ENCODE measurements around the gene FUCA1. TPM values are rescaled to one million over a fixed set of nuclear protein-coding genes. Genes with fewer than 3 reads are reported as not detected.

The FUCA1 gene
- polyA plus RNA-seq, 3 donors = 24.2 to 97.7 (median 96.6) TPM

- H3K27me3 ChIP-seq (ENCODE audit: control insufficient read depth in 2 of 2, insufficient read depth in 2 of 2, low read length in 2 of 2) = no peaks in the 10 kb centered on the region
- no peak overlapping the region for H3K4me2 ChIP-seq (replicated peaks; ENCODE audit: extremely low read depth, low read length, poor library complexity, severe bottlenecking)
- H3K9me3 ChIP-seq (replicated peaks in 1 of 2; ENCODE audit: control insufficient read depth in 1 of 2, insufficient read depth in 1 of 2, low read length in 2 of 2) = no peaks in the 10 kb centered on the region
- WGBS (ENCODE audit: insufficient coverage) = 100% methylated on average over 1 of the region's 3 CpGs
- H3K27ac Mint-ChIP-seq = no peak overlapping the region
- DNase-seq = no peak
- peaks cover 61 to 87% of the 10 kb centered on the region in 2 donors for H3K36me3 Mint-ChIP-seq
- no peaks in the 10 kb centered on the region for H3K79me2 ChIP-seq (ENCODE audit: insufficient read depth, low read length)
- no peak overlapping the region for H3K4me3 Mint-ChIP-seq
- H2AFZ ChIP-seq (ENCODE audit: insufficient read depth, low read depth, low read length, poor library complexity, severe bottlenecking) = no peak overlapping the region
- no peaks in the 10 kb centered on the region for H4K20me1 ChIP-seq (ENCODE audit: insufficient read depth, low read length)
- peaks cover 52 to 81% of the 10 kb centered on the region in 2 donors for H3K36me3 ChIP-seq (replicated peaks in 1 of 2; ENCODE audit: control insufficient read depth in 1 of 2, insufficient read depth in 2 of 2, low read length in 2 of 2)
- peaks cover under 1 to 2% of the 10 kb centered on the region in 2 donors for H3K4me1 ChIP-seq (ENCODE audit: control insufficient read depth in 1 of 2, insufficient read depth in 2 of 2, low read length in 2 of 2)
- H3K4me1 Mint-ChIP-seq = peaks cover 2% of the 10 kb centered on the region
- intact Hi-C loops (cut with micrococcal nuclease) = no loop called here
- TF ChIP-seq, protein P1, sequence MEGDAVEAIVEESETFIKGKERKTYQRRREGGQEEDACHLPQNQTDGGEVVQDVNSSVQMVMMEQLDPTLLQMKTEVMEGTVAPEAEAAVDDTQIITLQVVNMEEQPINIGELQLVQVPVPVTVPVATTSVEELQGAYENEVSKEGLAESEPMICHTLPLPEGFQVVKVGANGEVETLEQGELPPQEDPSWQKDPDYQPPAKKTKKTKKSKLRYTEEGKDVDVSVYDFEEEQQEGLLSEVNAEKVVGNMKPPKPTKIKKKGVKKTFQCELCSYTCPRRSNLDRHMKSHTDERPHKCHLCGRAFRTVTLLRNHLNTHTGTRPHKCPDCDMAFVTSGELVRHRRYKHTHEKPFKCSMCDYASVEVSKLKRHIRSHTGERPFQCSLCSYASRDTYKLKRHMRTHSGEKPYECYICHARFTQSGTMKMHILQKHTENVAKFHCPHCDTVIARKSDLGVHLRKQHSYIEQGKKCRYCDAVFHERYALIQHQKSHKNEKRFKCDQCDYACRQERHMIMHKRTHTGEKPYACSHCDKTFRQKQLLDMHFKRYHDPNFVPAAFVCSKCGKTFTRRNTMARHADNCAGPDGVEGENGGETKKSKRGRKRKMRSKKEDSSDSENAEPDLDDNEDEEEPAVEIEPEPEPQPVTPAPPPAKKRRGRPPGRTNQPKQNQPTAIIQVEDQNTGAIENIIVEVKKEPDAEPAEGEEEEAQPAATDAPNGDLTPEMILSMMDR (IDR thresholded peaks at IDR 0.05) = no peak
- H3K9me3 Mint-ChIP-seq = no peaks in the 10 kb centered on the region
- H3K9ac ChIP-seq (ENCODE audit: insufficient read depth, low read length, poor library complexity, severe bottlenecking) = no peak overlapping the region
- H3K27ac ChIP-seq (ENCODE audit: low read depth in 1 of 2, low read length in 2 of 2) = no peak overlapping the region
- H3K27me3 Mint-ChIP-seq (ENCODE audit: low read depth in 3 of 3) = peaks cover 0 to 2% (median 0%) of the 10 kb centered on the region in 3 donors
- no peak overlapping the region for H3K4me3 ChIP-seq (replicated peaks in 1 of 3; ENCODE audit: low read depth in 2 of 3, low read length in 3 of 3)
Measured at GRCh38 chr1:23816361-23816760, 51.7 kb downstream of the FUCA1 start.

GRCh38 chr1:23814016-23814415 is 54.1 kb downstream of the FUCA1 start:
- Mint-ChIP-seq H3K4me1 (peaks cover 23% of the 10 kb centered on the region), H3K27ac (no peak overlapping the region), H3K4me3 (no peak overlapping the region), H3K36me3 (peaks cover 59 to 77% of the 10 kb centered on the region in 2 donors), H3K27me3 (ENCODE audit: low read depth in 3 of 3) (peaks cover 0 to 2% (median 0%) of the 10 kb centered on the region in 3 donors), H3K9me3 (no peaks in the 10 kb centered on the region)
- H3K27ac ChIP-seq (ENCODE audit: low read depth in 1 of 2, low read length in 2 of 2) = no peak overlapping the region
- intact Hi-C loops (cut with micrococcal nuclease) = loop anchor here (5.0 kb wide), 2 partner anchors 42 to 53 kb away; partner anchors contain the start of gene FUCA1 (in 2 of the 2)
- no peak for DNase-seq
- WGBS (ENCODE audit: insufficient coverage) = 60% methylated on average over 1 of the region's 4 CpGs
- H3K4me2 ChIP-seq (replicated peaks; ENCODE audit: extremely low read depth, low read length, poor library complexity, severe bottlenecking) = no peak overlapping the region
- no peak overlapping the region for H3K4me3 ChIP-seq (replicated peaks in 1 of 3; ENCODE audit: low read depth in 2 of 3, low read length in 3 of 3)
- TF ChIP-seq, protein P1 (IDR thresholded peaks at IDR 0.05) = no peak
- no peak overlapping the region for H2AFZ ChIP-seq (ENCODE audit: insufficient read depth, low read depth, low read length, poor library complexity, severe bottlenecking)
- H3K9me3 ChIP-seq (replicated peaks in 1 of 2; ENCODE audit: control insufficient read depth in 1 of 2, insufficient read depth in 1 of 2, low read length in 2 of 2) = no peaks in the 10 kb centered on the region
- H4K20me1 ChIP-seq (ENCODE audit: insufficient read depth, low read length) = no peaks in the 10 kb centered on the region
- peaks cover 21 to 24% of the 10 kb centered on the region in 2 donors for H3K4me1 ChIP-seq (ENCODE audit: control insufficient read depth in 1 of 2, insufficient read depth in 2 of 2, low read length in 2 of 2)
- no peaks in the 10 kb centered on the region for H3K27me3 ChIP-seq (ENCODE audit: control insufficient read depth in 2 of 2, insufficient read depth in 2 of 2, low read length in 2 of 2)
- H3K9ac ChIP-seq (ENCODE audit: insufficient read depth, low read length, poor library complexity, severe bottlenecking) = no peak overlapping the region
- peaks cover 47 to 68% of the 10 kb centered on the region in 2 donors for H3K36me3 ChIP-seq (replicated peaks in 1 of 2; ENCODE audit: control insufficient read depth in 1 of 2, insufficient read depth in 2 of 2, low read length in 2 of 2)
- no peaks in the 10 kb centered on the region for H3K79me2 ChIP-seq (ENCODE audit: insufficient read depth, low read length)

Data from CD14-positive monocyte (primary cell).